Duodenal mucosa (tissue), 2 donors: Measurements from ENCODE around the gene LRRC61.
"Not testable (repeated sequence)": the region's sequence is repeated elsewhere in the genome, so short reads cannot be mapped to it uniquely, and the experiment has no call there.

Source experiments
- H3K27ac ChIP-seq: one replicate; pipeline ENCODE4 v1.7.0; 2013; ENCODE audit warnings: low read depth, low read length
- H3K27me3 ChIP-seq, 2 donors: one replicate each; pipeline ENCODE4 v1.7.0; 2013; ENCODE audit warnings: low read length in 2 of 2, control low read depth in 1 of 2; ENCODE audit not compliant: insufficient read depth in 2 of 2, control insufficient read depth in 1 of 2
- H3K36me3 ChIP-seq, 2 donors: one replicate each; pipeline ENCODE4 v1.7.0; 2013; ENCODE audit warnings: low read length in 2 of 2, control low read depth in 1 of 2; ENCODE audit not compliant: insufficient read depth in 2 of 2, control insufficient read depth in 1 of 2
- H3K4me1 ChIP-seq, 2 donors: one replicate each; pipeline ENCODE4 v1.7.0; 2013; ENCODE audit warnings: low read length in 2 of 2, control low read depth in 1 of 2; ENCODE audit not compliant: insufficient read depth in 2 of 2, control insufficient read depth in 1 of 2
- H3K4me3 ChIP-seq, 2 donors: one replicate each; pipeline ENCODE4 v1.7.0; 2013; ENCODE audit warnings: low read length in 2 of 2, low read depth in 1 of 2
- H3K9ac ChIP-seq, 2 donors: one replicate each; pipeline ENCODE4 v1.7.0; 2013; ENCODE audit warnings: low read length in 2 of 2, low read depth in 1 of 2
- H3K9me3 ChIP-seq, 2 donors: one replicate each; pipeline ENCODE4 v1.7.0; 2013; ENCODE audit warnings: low read length in 2 of 2, control low read depth in 1 of 2; ENCODE audit not compliant: control insufficient read depth in 1 of 2

Gene LRRC61

DNA sequence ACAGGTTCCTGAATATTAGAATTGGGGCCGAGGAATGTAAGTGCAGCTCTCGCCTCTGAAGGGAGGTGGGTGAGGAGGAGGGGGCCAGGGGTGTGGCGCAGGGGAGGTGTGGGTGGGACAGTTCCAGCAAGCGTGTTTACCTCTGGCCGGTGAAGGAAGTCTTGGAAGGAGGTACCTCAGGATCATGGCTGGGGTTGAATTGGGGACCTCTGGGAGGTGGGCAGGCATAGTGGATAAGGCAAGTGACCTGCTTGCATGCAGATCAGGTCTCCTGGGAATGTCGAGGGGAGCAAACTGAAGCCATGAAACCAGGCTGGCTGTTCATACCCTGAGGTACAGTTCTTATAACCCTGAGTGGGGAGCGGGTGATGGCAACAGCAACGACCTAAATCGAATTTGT, 57.9 kb downstream of the LRRC61 start:
- Histone ChIP-seq H3K36me3 (no peaks in the 10 kb centered on the region), H3K4me3 (no peak overlapping the region), H3K9me3 (no peaks in the 10 kb centered on the region), H3K27ac (no peak overlapping the region), H3K9ac (no peak overlapping the region), H3K4me1 (peaks cover 70 to 81% of the 10 kb centered on the region in 2 donors), H3K27me3 (no peaks in the 10 kb centered on the region)

DNA sequence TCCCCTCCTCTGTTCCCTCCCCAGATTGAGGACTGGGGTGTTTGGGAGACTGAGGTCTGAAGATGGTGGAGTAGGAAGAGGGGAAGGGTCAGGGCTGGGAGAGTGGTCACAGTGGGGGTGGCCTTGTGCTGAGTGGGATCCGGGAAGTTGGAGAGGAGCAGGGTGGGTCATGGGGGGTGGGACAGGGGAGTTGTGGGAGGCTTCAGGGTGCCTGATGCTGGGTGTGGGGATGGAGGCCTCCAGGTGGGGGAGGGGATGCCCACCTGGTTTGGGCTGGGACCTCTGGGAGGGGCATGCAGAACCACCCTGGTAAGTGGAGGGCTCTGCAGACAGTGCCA, 58.6 kb downstream of the LRRC61 start:
- Histone ChIP-seq H3K36me3 (no peaks in the 10 kb centered on the region), H3K4me1 (peaks cover 63 to 75% of the 10 kb centered on the region in 2 donors), H3K9me3 (no peaks in the 10 kb centered on the region), H3K27me3 (no peaks in the 10 kb centered on the region), H3K4me3 (no peak overlapping the region), H3K27ac (no peak overlapping the region), H3K9ac (no peak overlapping the region)

DNA sequence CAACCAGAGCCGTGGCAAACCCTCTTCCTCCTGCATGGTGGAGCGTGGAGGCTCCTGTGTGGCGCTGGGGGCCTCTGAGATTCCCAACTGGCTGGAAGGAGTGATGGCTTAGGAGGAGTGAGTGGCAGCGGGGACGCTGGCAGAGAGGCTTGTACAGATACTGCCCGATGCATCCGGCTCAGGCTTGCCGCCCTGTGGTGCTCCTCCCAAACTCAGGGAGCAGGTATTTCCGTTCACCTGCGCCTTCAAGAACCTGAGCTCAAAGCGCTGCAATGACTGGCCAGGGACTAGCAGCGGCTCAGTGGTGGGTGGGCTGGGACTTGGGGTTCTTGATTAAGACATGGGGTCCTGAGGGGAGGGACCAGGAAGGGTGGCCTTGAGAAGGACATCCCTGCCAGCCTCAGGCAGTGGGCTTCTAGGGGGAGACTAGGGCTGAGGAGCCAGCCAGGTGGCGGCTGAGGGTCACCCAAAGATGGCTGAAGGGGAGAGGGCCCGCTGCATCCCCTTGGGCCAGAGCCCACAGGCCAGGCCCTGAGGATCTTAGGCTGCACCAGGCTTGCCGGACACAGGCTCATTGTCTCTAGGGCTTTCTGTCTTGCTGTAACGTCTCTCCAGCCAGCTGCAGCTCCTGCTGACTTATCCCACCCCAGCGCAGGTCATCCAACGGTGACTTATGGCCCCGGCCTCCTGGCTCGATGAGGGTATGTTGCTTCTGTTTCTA, 59.1 kb downstream of the LRRC61 start:
- H3K27me3 ChIP-seq = no peaks in the 10 kb centered on the region
- no peak overlapping the region for H3K4me3 ChIP-seq
- no peaks in the 10 kb centered on the region for H3K36me3 ChIP-seq
- peaks cover 58 to 69% of the 10 kb centered on the region in 2 donors for H3K4me1 ChIP-seq
- H3K9ac ChIP-seq = peak overlapping the region in 1 of 2 donors; percentile 6
- H3K27ac ChIP-seq = no peak overlapping the region
- H3K9me3 ChIP-seq = no peaks in the 10 kb centered on the region

DNA sequence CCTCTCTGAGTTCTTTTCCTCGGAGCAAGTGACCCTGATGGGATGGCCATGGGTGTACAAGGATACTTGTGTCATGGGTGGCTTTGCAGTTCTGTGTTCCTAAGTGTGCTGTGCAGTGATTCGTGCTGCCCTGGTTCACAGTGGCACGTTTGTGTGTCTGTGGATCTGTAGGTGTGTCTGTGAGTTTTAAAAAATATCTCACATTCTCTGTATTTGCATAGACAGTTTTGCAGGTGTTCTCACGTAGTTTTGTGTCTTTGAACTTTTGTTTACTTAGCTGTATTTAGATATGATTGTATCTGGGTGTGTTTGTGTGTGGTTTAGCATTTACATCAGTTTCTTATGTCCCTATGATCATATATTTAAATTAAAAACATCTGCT, 59.7 kb downstream of the LRRC61 start:
- Histone ChIP-seq H3K36me3 (no peaks in the 10 kb centered on the region), H3K9me3 (no peaks in the 10 kb centered on the region), H3K4me3 (no peak overlapping the region), H3K4me1 (peaks cover 54 to 64% of the 10 kb centered on the region in 2 donors), H3K27me3 (no peaks in the 10 kb centered on the region), H3K27ac (no peak overlapping the region), H3K9ac (peak overlapping the region in 1 of 2 donors; percentile 6)

DNA sequence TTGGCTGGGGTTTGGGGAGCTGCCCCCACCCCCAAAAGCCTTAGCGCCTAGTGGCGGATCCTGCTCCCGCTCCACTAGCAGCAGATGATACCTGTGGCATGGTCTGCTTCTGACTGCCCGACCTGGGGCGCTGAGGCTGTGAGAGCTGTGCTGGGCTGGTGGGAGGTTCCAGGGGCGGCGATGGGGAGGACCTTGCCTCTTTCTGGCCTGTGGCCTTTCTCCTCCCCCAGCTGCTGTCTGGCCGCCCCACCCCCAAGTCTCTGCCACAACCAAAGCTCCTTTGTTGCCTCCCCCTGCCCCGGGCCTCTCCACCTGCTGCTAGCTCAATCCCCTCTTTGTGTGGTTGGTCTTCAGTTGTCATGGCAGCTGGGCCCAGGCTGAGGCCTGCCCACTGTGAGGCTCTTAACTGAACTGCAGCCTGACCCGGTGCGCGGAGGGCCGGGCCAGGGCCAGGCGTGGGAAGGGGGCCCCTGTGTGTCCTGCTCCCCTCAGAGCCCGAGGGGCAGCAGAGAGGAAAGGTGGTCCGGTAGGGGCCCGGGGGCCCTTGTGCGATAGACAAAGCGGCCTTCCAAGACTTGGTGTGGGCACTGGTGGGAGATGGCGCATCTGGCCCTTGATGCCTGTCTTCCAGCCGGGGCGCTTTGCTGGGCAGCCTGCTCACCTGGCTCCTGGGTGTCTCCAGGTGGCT, 60.7 kb downstream of the LRRC61 start:
- Histone ChIP-seq H3K36me3 (no peaks in the 10 kb centered on the region), H3K9me3 (no peaks in the 10 kb centered on the region), H3K4me3 (peak overlapping the region in 1 of 2 donors; percentile 19), H3K27me3 (no peaks in the 10 kb centered on the region), H3K9ac (peak overlapping the region in 1 of 2 donors; percentile 20), H3K27ac (no peak overlapping the region), H3K4me1 (peaks cover 45 to 58% of the 10 kb centered on the region in 2 donors)

DNA sequence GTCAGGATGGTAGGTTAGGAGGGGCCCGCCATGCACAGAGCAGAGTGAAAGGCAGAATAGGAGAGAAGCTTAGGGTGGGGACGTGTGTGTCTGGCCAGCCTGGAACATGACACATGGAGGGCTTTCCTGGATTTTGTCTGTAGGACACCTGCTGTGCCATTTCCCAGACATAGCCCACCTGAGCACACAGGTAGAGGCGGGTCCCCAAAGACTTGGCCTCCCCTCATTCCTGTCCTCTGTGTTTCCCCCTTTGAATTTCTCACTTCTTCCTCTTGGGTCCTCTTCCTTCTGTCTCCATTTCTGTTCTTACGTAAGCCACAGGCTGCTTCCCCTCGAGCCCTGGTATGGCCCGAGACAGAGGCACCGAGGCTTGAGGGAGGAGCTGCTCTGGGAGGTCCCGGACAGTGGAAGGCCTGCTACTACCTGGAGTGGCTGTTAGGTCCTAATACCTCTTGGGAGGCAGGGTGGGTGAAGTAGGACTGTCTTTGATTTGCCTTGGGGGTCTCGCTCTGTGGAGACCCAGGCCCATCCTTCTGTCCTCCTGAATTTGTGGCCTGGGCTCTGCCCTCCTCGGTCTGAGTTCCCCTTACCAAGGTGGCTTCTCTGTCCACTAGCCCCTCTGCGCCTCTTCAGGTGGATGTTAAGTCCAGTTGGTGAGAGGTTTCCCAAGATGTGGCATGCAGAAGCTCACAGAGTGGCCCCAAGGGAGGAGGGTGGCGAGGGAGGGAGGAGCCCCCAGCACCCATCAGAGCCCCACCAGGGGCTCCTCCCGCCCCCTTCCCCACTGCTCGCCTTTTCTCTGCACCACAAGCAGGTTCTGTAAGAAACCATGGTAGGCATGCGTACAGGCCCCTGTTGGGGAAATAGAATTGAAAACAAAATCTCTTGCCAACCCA, 61.5 kb downstream of the LRRC61 start:
- Histone ChIP-seq H3K4me3 (no peak overlapping the region), H3K27ac (no peak overlapping the region), H3K9me3 (no peaks in the 10 kb centered on the region), H3K4me1 (peaks cover 43 to 61% of the 10 kb centered on the region in 2 donors), H3K9ac (no peak overlapping the region), H3K36me3 (peaks cover 0 to 2% of the 10 kb centered on the region in 2 donors), H3K27me3 (no peaks in the 10 kb centered on the region)

DNA sequence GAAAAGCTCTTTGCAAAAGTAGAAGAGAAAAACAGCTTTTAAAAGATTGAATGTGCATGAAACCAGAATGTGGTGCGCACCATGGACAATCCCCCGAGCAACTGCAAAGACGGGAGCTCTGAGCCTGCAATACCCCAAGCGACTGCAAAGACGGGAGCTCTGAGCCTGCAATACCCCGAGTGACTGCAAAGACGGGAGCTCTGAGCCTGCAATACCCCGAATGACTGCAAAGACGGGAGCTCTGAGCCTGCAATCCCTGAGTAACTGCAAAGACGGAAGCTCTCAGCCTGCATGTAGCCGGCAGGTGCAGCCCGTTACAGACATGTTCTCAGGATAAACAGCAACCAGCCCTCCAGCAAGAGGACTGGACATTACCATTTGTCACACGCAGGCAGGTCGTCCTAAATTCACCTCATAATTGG, 62.2 kb downstream of the LRRC61 start:
- H3K9ac ChIP-seq = no peak overlapping the region
- H3K27ac ChIP-seq = no peak overlapping the region
- H3K9me3 ChIP-seq = no peaks in the 10 kb centered on the region

DNA sequence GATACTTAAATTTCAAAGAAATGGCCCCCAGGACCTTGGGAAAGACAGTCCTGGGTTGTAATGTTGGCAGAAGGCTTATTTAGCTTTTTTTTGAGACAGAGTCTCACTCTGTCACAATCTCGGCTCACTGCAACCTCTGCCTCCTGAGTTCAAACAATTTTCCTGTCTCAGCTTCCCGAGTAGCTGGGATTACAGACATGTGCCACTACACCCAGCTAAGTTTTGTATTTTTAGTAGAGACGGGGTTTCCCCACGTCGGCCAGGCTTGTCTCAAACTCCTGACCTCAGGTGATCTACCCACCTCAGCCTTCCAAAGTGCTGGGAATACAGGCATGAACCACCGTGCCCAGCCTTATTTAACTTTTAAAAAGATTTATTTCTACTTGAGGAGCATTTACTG, 62.7 kb downstream of the LRRC61 start:
- H3K36me3 ChIP-seq, H3K27ac ChIP-seq, H3K9ac ChIP-seq, H3K27me3 ChIP-seq, H3K4me3 ChIP-seq, H3K9me3 ChIP-seq: not testable (repeated sequence)
- H3K4me1 ChIP-seq = peaks cover 34 to 48% of the 10 kb centered on the region in 2 donors

More for the DNA sequence above, 62.2 kb downstream of the LRRC61 start:
- Histone ChIP-seq H3K4me1 (peaks cover 37 to 54% of the 10 kb centered on the region in 2 donors), H3K27me3 (no peaks in the 10 kb centered on the region), H3K4me3 (no peak overlapping the region), H3K36me3 (peaks cover 0 to 2% of the 10 kb centered on the region in 2 donors)
